ENCODE results near the gene CARD9.

The CARD9 gene

DNA sequence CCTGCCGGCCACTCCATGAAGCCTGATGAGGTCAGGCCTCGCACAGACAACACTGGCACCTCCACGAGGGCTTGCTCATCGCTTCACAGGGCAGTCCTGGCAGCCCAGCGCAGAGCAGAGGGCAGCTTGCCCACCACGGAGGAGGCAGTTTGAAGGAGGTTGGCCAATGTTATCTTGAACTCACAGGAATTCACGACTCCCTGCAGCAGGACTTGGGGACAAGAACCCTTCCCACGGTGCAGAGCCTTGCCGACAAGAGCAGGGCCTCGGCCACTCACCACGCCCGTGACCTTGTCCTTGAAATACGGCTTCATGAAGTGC is 21.5 kb upstream of the CARD9 start:
- TF ChIP-seq, protein P1, sequence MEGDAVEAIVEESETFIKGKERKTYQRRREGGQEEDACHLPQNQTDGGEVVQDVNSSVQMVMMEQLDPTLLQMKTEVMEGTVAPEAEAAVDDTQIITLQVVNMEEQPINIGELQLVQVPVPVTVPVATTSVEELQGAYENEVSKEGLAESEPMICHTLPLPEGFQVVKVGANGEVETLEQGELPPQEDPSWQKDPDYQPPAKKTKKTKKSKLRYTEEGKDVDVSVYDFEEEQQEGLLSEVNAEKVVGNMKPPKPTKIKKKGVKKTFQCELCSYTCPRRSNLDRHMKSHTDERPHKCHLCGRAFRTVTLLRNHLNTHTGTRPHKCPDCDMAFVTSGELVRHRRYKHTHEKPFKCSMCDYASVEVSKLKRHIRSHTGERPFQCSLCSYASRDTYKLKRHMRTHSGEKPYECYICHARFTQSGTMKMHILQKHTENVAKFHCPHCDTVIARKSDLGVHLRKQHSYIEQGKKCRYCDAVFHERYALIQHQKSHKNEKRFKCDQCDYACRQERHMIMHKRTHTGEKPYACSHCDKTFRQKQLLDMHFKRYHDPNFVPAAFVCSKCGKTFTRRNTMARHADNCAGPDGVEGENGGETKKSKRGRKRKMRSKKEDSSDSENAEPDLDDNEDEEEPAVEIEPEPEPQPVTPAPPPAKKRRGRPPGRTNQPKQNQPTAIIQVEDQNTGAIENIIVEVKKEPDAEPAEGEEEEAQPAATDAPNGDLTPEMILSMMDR (IDR thresholded peaks at IDR 0.05; ENCODE audit: low read depth, low read length, poor library complexity, severe bottlenecking): no peak
- no peak for TF ChIP-seq EZH2phosphoT487 (IDR thresholded peaks at IDR 0.05; ENCODE audit: borderline replicate concordance, low read length)
- Histone ChIP-seq H4K20me1 (ENCODE audit: control insufficient read depth, insufficient read depth, low read depth, low read length) (no peaks in the 10 kb centered on the region; the same call in 1 of the 2 replicates), H3K36me3 (ENCODE audit: control insufficient read depth, low read length) (peaks cover 81% of the 10 kb centered on the region), H3K4me3 (ENCODE audit: low read length) (no peak overlapping the region), H3K27me3 (ENCODE audit: control insufficient read depth, low read length) (no peaks in the 10 kb centered on the region), H3K4me1 (ENCODE audit: control insufficient read depth, low read length) (peaks cover 9% of the 10 kb centered on the region), H3K4me2 (ENCODE audit: low read length) (no peak overlapping the region), H3K9me3 (ENCODE audit: control insufficient read depth, insufficient read depth, low read length) (no peaks in the 10 kb centered on the region), H3K79me2 (ENCODE audit: control insufficient read depth, low read length) (peaks cover 33% of the 10 kb centered on the region), H3K27ac (ENCODE audit: low read depth, low read length) (no peak overlapping the region), H3K9me2 (replicated peaks; ENCODE audit: control insufficient read depth, low read length) (no peaks in the 10 kb centered on the region), H3F3A (ENCODE audit: control insufficient read depth, insufficient read depth) (no peaks in the 10 kb centered on the region)

DNA sequence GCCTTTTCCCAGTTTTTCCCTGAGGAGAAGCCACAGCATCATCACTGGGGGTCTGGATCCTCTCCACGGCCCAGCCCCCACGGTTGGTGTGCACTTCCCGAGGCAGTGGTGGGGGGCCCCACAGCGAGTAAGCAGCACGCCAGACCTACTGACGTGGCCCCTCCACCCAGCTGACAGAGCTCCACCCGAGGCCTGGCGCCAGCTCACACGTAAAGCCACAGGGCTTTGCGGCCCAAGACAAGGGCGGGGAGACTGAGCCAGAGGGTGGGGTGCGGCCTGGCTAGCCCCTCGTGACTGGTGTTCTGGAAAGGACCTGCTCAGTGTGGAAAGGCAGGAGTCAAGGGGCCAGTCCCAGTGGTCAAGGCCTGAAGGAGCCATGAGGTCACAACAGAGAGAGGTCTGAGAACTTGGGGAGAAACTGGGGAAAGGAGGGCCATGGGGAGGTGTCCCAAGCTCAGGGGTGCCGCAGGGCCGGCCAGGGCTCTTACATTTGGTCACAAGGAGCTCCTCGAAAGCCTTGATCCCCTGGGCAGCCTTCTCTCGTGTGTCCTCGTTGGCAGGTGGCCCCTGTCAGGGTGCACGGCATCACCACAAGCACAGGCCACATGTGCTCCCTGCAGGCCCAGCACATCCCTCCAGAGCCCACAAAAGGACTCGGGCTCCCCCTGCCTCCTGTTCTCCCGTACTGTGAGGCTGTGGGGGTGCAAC is 21.0 kb upstream of the CARD9 start:
- H3K79me2 ChIP-seq (ENCODE audit: control insufficient read depth, low read length): peaks cover 28% of the 10 kb centered on the region
- no peak overlapping the region for H3K4me2 ChIP-seq (ENCODE audit: low read length)
- H3K27me3 ChIP-seq (ENCODE audit: control insufficient read depth, low read length): no peaks in the 10 kb centered on the region
- H3K36me3 ChIP-seq (ENCODE audit: control insufficient read depth, low read length): peaks cover 85% of the 10 kb centered on the region
- no peaks in the 10 kb centered on the region for H3K9me3 ChIP-seq (ENCODE audit: control insufficient read depth, insufficient read depth, low read length)
- no peak overlapping the region for H3K27ac ChIP-seq (ENCODE audit: low read depth, low read length)
- TF ChIP-seq, protein P1 (IDR thresholded peaks at IDR 0.05; ENCODE audit: low read depth, low read length, poor library complexity, severe bottlenecking): no peak
- no peak for TF ChIP-seq EZH2phosphoT487 (IDR thresholded peaks at IDR 0.05; ENCODE audit: borderline replicate concordance, low read length)
- peaks cover 9% of the 10 kb centered on the region for H3K4me1 ChIP-seq (ENCODE audit: control insufficient read depth, low read length)
- H3K4me3 ChIP-seq (ENCODE audit: low read length): no peak overlapping the region
- no peaks in the 10 kb centered on the region; the same call in 1 of the 2 replicates for H4K20me1 ChIP-seq (ENCODE audit: control insufficient read depth, insufficient read depth, low read depth, low read length)
- no peaks in the 10 kb centered on the region for H3F3A ChIP-seq (ENCODE audit: control insufficient read depth, insufficient read depth)
- H3K9me2 ChIP-seq (replicated peaks; ENCODE audit: control insufficient read depth, low read length): no peaks in the 10 kb centered on the region

DNA sequence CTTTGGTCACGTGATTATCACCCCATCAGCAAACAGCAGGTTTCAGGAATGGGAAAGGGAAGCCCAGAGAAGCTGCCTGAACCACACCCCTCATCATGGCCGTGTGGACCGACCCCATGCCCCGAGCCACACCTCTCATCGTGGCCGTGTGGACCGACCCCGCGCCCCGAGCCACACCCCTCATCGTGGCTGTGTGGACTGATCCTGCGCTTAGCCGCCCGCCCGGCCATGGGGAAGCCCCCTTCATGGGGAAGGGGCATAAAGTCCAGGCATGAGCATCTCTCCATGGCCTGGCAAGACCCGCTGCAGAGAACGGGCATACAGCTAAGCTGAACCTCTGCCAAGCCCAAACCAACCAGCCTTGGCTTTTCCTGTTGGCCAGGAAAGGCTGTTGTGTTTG is 20.1 kb upstream of the CARD9 start:
- H3K4me1 ChIP-seq (ENCODE audit: control insufficient read depth, low read length): peaks cover 3% of the 10 kb centered on the region
- no peaks in the 10 kb centered on the region for H3K9me2 ChIP-seq (replicated peaks; ENCODE audit: control insufficient read depth, low read length)
- H4K20me1 ChIP-seq (ENCODE audit: control insufficient read depth, insufficient read depth, low read depth, low read length): no peaks in the 10 kb centered on the region
- peaks cover 19% of the 10 kb centered on the region for H3K79me2 ChIP-seq (ENCODE audit: control insufficient read depth, low read length)
- H3K4me2 ChIP-seq (ENCODE audit: low read length): no peak overlapping the region
- H3K27ac ChIP-seq (ENCODE audit: low read depth, low read length): no peak overlapping the region
- no peaks in the 10 kb centered on the region for H3K27me3 ChIP-seq (ENCODE audit: control insufficient read depth, low read length)
- H3K9me3 ChIP-seq (ENCODE audit: control insufficient read depth, insufficient read depth, low read length): no peaks in the 10 kb centered on the region
- H3K4me3 ChIP-seq (ENCODE audit: low read length): no peak overlapping the region
- H3K36me3 ChIP-seq (ENCODE audit: control insufficient read depth, low read length): peaks cover 90% of the 10 kb centered on the region
- H3F3A ChIP-seq (ENCODE audit: control insufficient read depth, insufficient read depth): no peaks in the 10 kb centered on the region
- TF ChIP-seq EZH2phosphoT487 (IDR thresholded peaks at IDR 0.05; ENCODE audit: borderline replicate concordance, low read length): no peak
- TF ChIP-seq, protein P1 (IDR thresholded peaks at IDR 0.05; ENCODE audit: low read depth, low read length, poor library complexity, severe bottlenecking): no peak

All from DOHH2 (cell line).